Gastrocnemius medialis (tissue), 4 donors: ENCODE measurements around the gene ACOXL. TPM values are rescaled to one million over a fixed set of nuclear protein-coding genes. Genes with fewer than 3 reads are reported as not detected.

Experiments
- ATAC-seq, 2 donors: fragments of 150-250 bp; one replicate each; pipeline ENCODE4 v1.9.1; 2016
- DNase-seq, 2 donors: peaks; one replicate each; pipeline ENCODE4 v3.0.0-alpha.2; 2019
- H3K27ac ChIP-seq, 4 donors: fragments of 200-600 bp; sonication (generic); 1 replicate in 1 of 4; 2 replicates in 3 of 4; pipeline ENCODE4 v1.5.1; 2016 to 2018; ENCODE audit warnings: mild to moderate bottlenecking in 2 of 4, moderate library complexity in 1 of 4
- H3K27me3 ChIP-seq, 3 donors: fragments of 200-600 bp; sonication (generic) in 2 of 3; 1 replicate in 1 of 3; 2 replicates in 2 of 3; pipeline versions ENCODE4 v1.5.1 to v1.6.0; 2016 to 2019; ENCODE audit warnings: mild to moderate bottlenecking in 1 of 3, moderate library complexity in 1 of 3
- H3K36me3 ChIP-seq, 2 donors: fragments of 200-600 bp; sonication (generic) in 1 of 2; one replicate each; pipeline ENCODE4 v1.5.1; 2017 to 2018
- H3K4me1 ChIP-seq, 2 donors: fragments of 200-600 bp; sonication (generic) in 1 of 2; one replicate each; pipeline ENCODE4 v1.5.1; 2016 to 2017; ENCODE audit warnings: mild to moderate bottlenecking in 2 of 2
- H3K4me3 ChIP-seq, 4 donors: fragments of 200-600 bp; sonication (generic) in 3 of 4; 1 replicate in 1 of 4; 2 replicates in 3 of 4; pipeline ENCODE4 v1.5.1; 2016 to 2019; ENCODE audit warnings: mild to moderate bottlenecking in 2 of 4
- H3K9me3 ChIP-seq, 3 donors: fragments of 200-600 bp; sonication (generic) in 2 of 3; 1 replicate in 1 of 3; 2 replicates in 2 of 3; pipeline ENCODE4 v1.5.1; 2016 to 2019
- CTCF ChIP-seq, 5 experiments: fragments of 450-650 bp in 3 of 5; fragments of 200-600 bp in 2 of 5; sonication (generic) in 2 of 5; IDR thresholded peaks in 4 of 5; conservative IDR thresholded peaks in 1 of 5; 1 replicate in 4 of 5; 2 replicates in 1 of 5; pipeline ENCODE4 v1.5.1; 2016 to 2019; ENCODE audit warnings: antibody characterized with exemption in 5 of 5, mild to moderate bottlenecking in 3 of 5, moderate library complexity in 3 of 5
- POLR2A ChIP-seq, 2 donors: fragments of 450-650 bp; IDR thresholded peaks; one replicate each; pipeline ENCODE4 v1.6.1; 2017; ENCODE audit warnings: antibody characterized with exemption in 2 of 2, mild to moderate bottlenecking in 2 of 2, moderate library complexity in 2 of 2
- in situ Hi-C, 4 donors: fragments of 200-750 bp; cut with MboI; loops; one replicate each; pipeline versions ENCODE4 v1.15.0 to v1.8.0; 2017; ENCODE audit warnings: low sequenced_read_pairs in 4 of 4
- intact Hi-C: fragments of 100-400 bp; cut with DNase I; formaldehyde crosslinking; loops from one replicate; pipeline ENCODE4 v1.15.1; 2023; ENCODE audit warnings: low total_unique reads
- total RNA-seq, 4 donors: library from RNA; depleted of rRNA; stranded (reverse); fragments of >200 nt; gene quantifications; one replicate each; pipeline versions ENCODE4 v1.1.0 to v1.2.3, GENCODE V29; 2016

ACOXL gene
- total RNA-seq, 4 donors from 2014 or later = not detected

- H3K4me3 ChIP-seq = no peak overlapping the region
- TF ChIP-seq CTCF (IDR thresholded peaks at IDR 0.05 in 4 of 5, conservative IDR thresholded peaks at IDR 0.05 in 1 of 5) (no peak), POLR2A (IDR thresholded peaks at IDR 0.05) (no peak)
- DNase-seq (peak; percentile 36 to 63), ATAC-seq (peak; percentile 96 to 99)
- no peak overlapping the region for H3K27ac ChIP-seq
- H3K9me3 ChIP-seq = no peaks in the 10 kb centered on the region
- intact Hi-C loops = loop anchor here (1.0 to 10.0 kb wide), 3 partner anchors 44 to 219 kb away; no protein-coding TSS in a partner anchor
- H3K27me3 ChIP-seq = no peaks in the 10 kb centered on the region
- in situ Hi-C loops = no loop called here
- peaks cover 0 to 4% of the 10 kb centered on the region in 2 donors for H3K4me1 ChIP-seq
- H3K36me3 ChIP-seq = no peaks in the 10 kb centered on the region
Measured at GRCh38 chr2:110993557-110994231, 261.3 kb downstream of the ACOXL start.

- Histone ChIP-seq H3K4me1 (peaks cover 0 to 4% of the 10 kb centered on the region in 2 donors), H3K9me3 (no peaks in the 10 kb centered on the region), H3K27me3 (no peaks in the 10 kb centered on the region), H3K36me3 (no peaks in the 10 kb centered on the region), H3K4me3 (no peak overlapping the region), H3K27ac (no peak overlapping the region)
- TF ChIP-seq POLR2A (IDR thresholded peaks at IDR 0.05) (no peak), CTCF (IDR thresholded peaks at IDR 0.05 in 4 of 5, conservative IDR thresholded peaks at IDR 0.05 in 1 of 5) (no peak)
- ATAC-seq = no peak
- intact Hi-C loops = loop anchor here (1.0 to 10.0 kb wide), 3 partner anchors 45 to 220 kb away; no protein-coding TSS in a partner anchor
- in situ Hi-C loops = no loop called here
- DNase-seq = no peak
Measured at GRCh38 chr2:110994250-110994961, 262.0 kb downstream of the ACOXL start.

- DNase-seq (no peak), ATAC-seq (no peak)
- Histone ChIP-seq H3K4me3 (no peak overlapping the region), H3K27me3 (no peaks in the 10 kb centered on the region), H3K36me3 (no peaks in the 10 kb centered on the region), H3K4me1 (peaks cover 0 to 4% of the 10 kb centered on the region in 2 donors), H3K9me3 (no peaks in the 10 kb centered on the region), H3K27ac (no peak overlapping the region)
- in situ Hi-C loops (no loop called here), intact Hi-C loops (loop anchor here (10.0 kb wide), 2 partner anchors 99 to 221 kb away; no protein-coding TSS in a partner anchor)
- no peak for TF ChIP-seq CTCF (IDR thresholded peaks at IDR 0.05 in 4 of 5, conservative IDR thresholded peaks at IDR 0.05 in 1 of 5)
- no peak for TF ChIP-seq POLR2A (IDR thresholded peaks at IDR 0.05)
Measured at GRCh38 chr2:110995911-110996310, 263.5 kb downstream of the ACOXL start.

GRCh38 chr2:110997331-110998045, 265.1 kb downstream of the ACOXL start:
- DNase-seq (no peak), ATAC-seq (no peak)
- no peak for TF ChIP-seq CTCF (IDR thresholded peaks at IDR 0.05 in 4 of 5, conservative IDR thresholded peaks at IDR 0.05 in 1 of 5)
- no peak for TF ChIP-seq POLR2A (IDR thresholded peaks at IDR 0.05)
- in situ Hi-C loops (no loop called here), intact Hi-C loops (loop anchor here (10.0 kb wide), 2 partner anchors 97 to 223 kb away; no protein-coding TSS in a partner anchor)
- H3K27me3 ChIP-seq = no peaks in the 10 kb centered on the region
- H3K4me1 ChIP-seq = peaks cover 0 to 4% of the 10 kb centered on the region in 2 donors
- no peaks in the 10 kb centered on the region for H3K9me3 ChIP-seq
- H3K4me3 ChIP-seq = no peak overlapping the region
- no peaks in the 10 kb centered on the region for H3K36me3 ChIP-seq
- no peak overlapping the region for H3K27ac ChIP-seq
